ENCODE data around the gene TMEM179B.

DNA sequence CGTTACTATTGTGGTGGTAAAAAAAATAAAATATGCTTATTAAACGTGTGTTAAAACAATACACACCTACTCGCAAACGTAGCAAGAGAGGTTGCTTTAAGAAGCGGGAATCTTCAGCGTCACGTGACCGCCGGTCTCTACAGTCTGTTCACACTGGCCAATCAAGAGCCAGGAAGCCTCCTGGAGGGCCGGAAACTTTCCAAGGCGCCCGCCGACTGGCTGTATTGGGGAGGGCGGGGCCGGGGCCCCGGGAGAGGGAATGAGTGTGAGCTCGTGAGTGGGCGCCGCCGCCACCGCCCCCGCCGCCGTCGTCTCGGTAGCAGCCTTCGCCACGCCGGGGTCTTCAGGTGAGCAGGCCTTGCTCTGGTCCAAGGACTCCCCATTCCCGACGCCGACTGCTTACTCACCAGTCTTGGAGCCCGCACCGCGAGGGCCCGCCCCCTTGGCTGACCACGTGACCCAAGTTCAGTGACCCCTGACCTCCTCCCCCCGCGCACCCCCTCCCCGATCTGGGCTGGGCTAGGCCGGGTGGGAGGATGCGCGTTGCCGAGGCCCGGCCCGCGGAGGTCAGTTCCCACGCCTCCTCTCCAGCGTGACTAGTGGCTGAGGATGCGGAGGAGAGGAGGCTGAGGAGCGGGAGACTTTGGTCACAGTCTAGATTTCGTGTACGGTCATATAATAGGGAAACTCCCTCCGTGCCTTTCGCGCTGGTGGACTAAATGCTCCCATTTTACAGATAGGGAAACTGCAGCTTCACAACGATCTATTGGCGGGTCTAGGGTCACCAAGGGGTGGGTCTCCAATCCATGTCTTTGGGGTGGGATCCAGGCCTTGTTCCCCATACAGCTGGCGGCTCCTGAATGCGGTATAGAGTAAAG is 15.8 kb upstream of the TMEM179B start, which contains the start of gene TAF6L:
- TF ChIP-seq POLR2A (IDR thresholded peaks at IDR 0.05; ENCODE audit: low read depth, low read length) (peak; percentile 62; the same call in 1 of the 2 replicates), POLR2AphosphoS5 (IDR thresholded peaks at IDR 0.05; ENCODE audit: low read depth, low read length) (peak; percentile 67; the same call in 1 of the 2 replicates), TAF1 (IDR thresholded peaks at IDR 0.05; ENCODE audit: low read depth, low read length) (peak; percentile 43; the same call in 1 of the 2 replicates), PAX5 (IDR thresholded peaks at IDR 0.05; ENCODE audit: insufficient read depth, low read length, severe bottlenecking) (peak; percentile 84)

All from GM12891 (cell line).